ENCODE data around the gene CEP83.
A peak's percentile ranks its signal among the peaks of the same experiment; 100 is the strongest.
"Not testable (repeated sequence)": the region's sequence is repeated elsewhere in the genome, so short reads cannot be mapped to it uniquely, and the experiment has no call there.

CEP83 gene, protein sequence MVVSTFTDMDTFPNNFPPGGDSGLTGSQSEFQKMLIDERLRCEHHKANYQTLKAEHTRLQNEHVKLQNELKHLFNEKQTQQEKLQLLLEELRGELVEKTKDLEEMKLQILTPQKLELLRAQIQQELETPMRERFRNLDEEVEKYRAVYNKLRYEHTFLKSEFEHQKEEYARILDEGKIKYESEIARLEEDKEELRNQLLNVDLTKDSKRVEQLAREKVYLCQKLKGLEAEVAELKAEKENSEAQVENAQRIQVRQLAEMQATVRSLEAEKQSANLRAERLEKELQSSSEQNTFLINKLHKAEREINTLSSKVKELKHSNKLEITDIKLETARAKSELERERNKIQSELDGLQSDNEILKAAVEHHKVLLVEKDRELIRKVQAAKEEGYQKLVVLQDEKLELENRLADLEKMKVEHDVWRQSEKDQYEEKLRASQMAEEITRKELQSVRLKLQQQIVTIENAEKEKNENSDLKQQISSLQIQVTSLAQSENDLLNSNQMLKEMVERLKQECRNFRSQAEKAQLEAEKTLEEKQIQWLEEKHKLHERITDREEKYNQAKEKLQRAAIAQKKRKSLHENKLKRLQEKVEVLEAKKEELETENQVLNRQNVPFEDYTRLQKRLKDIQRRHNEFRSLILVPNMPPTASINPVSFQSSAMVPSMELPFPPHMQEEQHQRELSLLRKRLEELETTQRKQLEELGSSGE
- 16.0 to 24.5 (median 21.4) reads per million in 4 donors for total RNA-seq

DNA sequence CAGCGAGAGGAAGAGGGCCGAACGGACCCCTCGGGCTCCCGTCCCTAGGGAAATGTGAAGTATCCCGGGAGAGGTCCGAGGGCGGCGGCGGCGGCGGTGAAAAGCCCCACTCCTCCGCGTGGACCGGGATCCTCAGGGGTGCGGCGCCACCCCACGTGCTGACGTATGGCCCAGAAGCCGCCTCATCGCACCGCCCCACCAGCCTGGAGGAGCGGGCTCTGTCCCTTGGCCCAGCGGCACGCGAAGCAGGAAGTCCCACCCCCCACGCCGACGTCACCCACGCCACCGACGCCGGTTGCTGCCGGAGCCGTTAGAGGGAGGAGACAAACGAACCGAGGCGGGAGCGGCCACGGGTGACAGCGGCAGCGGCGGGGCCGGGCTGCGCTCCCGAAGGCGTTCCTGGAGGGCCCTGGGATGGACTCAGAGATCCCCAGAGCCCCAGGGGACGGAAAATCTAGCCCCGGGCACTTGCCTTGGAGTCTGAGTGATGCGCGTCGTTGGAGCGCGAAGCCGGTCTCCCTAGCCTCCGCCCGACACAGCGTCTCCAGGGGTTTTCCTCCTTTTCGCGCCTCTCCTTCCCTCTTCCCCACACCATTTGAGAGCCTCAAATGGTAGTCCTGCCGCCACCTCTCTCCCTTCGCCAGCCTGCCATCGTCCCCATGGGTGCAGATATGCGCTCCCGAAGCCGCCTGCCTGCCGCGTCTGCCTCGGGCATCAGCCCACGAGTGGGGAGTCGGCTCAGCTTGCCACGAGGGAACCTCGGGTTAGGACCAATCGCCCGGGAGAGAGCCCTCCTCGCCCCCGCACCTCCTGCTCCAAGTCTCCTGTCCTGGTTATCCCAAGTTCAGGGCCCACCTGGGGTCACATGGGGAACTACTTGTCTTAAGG lies at the start of gene CEP83:
Gene CEP83 (minus strand): TSS at position 140 of the 888 bp plus-strand sequence. CDS start 47,377 bp downstream, outside the sequence.
- peak; percentile 87 to 96 (median 92) for DNase-seq

DNA sequence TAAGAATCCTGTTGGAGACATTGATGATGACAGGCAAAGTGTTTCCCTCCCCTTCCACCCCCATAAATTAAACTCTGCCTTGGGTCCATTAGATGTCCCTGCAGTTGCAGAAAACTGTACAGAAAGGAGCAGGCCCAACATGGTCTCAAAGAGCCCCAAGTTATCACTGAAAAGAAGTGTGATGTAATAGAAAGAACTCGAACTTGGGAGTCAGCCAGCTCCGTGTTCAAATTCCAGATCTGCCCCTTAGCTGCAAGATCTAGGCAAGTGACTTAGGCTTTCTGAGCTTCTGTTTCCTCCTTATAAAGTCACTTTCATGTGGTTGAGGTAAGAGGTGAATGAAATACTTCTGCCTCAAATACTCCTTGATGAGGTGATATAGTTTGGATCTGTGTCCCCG lies 49.6 kb upstream of the CEP83 start:
- no peak for DNase-seq

DNA sequence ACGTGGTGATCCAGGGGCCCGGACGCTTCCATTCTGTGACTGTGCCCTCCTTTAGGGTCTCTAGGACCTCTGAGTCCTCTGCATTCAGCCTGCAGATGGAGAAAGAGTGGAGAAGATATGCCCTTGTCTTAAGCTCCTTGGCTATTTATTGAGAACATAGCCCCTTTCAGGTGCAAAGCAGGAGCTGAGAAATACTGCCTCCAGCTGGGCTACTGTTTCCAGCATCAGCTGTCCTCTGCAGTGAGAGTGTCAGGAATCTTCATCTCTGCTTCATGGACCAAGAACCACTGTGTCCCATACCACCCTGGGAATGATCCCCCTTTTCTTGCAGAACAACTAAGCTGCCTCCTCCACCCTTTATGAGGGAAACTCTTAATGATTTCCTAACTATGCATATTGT lies 47.8 kb upstream of the CEP83 start:
- no peak for DNase-seq

DNA sequence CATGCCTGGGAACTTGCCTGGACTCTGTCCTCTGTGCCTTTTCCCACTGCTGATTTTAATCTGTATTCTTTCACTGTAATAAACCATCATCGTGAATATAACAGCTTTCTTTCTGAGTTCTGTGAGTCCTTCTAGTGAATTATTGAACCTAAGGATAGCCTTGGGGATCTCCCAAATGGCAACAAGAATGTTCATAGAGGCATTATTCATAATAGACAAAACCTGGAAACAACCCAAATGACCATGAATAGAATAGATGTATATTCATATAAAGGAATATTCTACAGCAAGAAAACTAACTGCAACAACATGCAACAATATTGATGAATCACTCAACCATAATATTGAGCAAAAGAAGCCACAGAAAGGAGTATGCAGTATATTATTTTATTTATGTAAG lies 44.7 kb upstream of the CEP83 start:
- no peak for DNase-seq

DNA sequence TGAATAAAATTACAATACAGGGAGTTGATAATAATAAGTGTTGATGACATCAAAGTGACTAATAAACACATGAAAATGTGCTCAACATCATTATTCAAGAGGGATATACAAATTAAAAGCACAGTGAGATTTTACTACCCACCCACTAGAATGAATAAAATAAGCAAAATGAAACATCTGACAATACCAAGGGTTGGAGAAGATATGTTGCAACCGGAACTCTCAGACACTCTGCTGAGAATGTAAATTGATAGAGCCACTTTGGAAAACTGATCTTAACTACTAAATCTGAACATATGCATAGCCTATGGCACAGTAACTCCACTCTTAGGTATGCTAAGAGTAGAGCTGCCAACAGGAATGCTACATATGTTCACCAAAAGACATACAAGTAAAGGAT lies 44.0 kb upstream of the CEP83 start:
- DNase-seq, result no peak

DNA sequence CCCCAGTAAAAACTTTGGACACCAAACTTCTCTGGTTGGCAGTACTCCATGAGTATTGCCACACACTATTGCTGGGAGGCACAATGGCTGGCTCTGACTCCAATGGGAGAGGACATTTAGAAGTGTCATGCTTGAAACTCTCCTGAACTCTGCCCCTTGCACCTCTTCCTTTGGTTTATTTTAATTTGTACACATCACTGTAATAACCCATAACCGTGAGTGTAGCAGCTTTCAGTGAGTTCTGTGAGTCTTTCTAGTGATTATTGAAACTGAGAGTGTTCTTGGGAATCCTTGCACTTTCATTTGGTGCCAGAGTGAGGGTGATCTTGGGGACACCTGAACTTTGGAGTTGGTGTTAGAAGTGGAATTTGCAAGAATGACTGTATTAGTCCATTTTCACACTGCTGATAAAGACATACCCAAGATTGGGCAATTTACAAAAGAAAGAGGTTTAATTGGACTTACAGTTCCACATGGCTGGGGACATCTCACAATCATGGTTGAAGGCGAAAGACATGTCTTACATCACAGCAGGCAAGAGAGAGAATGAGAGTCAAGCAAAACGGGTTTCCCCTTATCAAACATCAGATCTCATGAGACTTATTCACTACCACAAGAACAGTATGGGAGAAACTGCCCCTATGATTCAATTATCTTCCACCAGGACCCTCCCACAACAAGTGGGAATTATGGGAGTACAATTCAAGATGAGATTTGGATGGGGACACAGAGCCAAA lies 41.3 kb upstream of the CEP83 start:
- no peak for DNase-seq

DNA sequence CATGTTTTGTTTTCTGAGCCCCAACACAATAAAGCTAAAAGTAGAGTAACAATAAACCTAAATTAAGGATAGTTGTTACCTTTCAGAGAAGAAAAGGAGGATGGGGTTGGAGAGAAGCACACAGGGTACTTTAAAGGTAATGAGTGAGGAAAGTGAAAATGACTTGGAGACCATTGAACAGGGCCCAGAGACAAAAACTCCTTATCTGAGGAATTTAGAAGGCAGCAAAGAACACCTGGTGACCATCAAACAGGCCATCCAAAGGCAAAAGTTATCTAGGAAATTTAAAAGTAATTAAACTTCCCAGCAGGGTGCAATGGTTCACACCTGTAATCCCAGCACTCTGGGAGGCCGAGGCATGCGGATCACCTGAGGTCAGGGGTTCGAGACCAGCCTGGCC lies 39.0 kb upstream of the CEP83 start:
- no peak for DNase-seq

DNA sequence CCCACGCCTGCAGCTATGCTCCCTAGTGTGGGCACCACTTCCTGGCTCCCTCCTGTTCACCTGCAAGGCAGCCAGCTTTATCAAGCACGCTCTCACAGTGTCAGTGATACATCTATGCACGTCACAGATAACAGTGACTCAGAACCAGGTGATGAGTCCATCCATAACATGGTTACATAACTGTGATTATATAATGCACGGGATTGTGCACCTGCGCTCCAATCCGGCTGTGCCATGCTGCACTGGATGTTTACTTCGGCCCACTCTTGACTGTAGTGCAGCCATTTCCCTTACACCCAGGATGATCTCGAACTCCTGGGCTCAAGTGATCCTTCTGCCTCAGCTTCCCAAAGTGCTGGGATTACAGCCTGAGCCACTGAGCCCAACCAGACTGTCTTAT lies 38.4 kb upstream of the CEP83 start:
- DNase-seq, result no peak

DNA sequence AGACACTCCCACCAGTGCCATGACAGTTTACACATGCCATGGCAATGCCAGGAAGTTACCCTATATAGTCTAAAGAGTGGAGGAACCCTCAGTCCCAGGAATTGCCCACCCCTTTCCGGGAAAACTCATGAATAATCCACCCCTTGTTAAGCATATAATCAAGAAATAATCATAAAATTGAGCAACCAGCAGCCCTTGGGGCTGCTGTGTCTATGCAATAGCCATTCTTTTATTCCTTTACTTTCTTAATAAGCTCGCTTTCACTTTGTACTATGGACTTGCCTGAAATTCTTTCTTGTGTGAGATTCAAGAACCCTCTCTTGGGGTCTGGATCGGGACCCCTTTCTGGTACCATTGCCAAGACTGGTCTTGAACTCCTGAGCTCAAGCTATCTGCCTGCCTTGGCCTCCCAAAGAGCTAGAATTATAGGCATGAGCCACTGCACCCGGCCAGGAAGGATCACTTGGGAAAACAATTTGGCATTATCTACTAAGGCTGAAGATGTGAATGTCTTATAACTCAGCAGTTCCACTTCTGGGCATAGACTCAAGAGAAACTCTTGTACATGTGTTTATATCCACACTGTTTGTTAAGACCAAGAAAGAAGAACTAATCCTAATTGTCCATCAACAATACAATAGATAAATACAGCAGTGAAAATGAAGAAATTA lies 35.9 kb upstream of the CEP83 start:
- no peak for DNase-seq

DNA sequence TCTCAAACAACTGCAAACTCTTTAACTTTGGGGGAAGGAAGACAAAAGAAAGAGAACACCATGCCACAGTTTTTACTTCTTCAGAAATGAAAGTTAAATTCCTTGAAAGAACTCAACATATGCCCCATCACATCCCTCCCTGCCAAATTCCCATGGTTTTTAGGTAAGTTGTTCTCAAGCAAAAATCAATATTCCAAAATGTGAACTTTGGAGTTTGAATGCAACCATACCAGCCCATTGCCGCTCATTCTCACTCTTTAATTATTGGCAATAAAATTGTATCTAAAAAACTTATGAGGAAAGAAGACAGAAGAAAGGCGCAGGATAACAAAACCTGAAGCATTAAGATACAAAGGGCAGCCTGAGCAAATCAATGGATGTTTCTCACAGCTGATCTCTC lies 31.8 kb upstream of the CEP83 start:
- no peak for DNase-seq

DNA sequence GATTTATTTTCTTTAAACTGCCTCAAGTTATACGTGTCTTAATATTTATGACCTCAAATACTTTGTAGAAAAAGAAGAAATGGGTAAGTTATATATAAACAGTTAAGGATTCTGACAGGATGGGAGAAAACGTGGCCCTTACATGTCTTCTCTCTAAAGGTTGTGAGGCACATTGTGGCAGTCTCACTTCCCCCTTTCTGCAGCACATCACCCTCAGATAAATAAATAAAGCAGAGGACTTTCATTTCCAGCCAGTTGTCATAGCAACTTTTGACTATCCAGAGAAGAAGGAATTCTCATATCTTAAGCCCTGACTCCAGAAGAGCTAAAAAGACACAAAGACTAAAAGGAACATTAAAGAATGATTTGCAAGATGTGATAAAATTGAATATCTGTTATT lies 28.8 kb upstream of the CEP83 start:
- no peak for DNase-seq

DNA sequence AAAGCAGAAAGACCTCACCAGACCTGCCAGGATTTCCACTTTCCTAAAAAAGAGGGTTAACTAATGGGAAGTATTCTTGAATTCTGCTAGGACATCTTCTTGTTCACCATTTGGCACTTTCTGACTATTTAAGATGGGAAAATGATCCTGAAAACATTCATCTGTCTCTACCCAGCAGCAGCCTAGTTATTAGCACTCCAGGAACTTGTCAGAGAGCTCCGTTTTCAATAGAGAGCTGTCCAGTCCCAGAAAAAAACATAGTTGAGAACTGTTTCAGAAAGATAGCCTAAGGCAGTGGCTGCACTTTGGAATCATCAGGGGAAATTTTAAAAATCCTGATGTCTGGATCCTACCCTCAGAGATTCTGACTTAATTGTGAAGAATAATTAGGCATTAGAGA lies 22.1 kb upstream of the CEP83 start:
- DNase-seq, result no peak

DNA sequence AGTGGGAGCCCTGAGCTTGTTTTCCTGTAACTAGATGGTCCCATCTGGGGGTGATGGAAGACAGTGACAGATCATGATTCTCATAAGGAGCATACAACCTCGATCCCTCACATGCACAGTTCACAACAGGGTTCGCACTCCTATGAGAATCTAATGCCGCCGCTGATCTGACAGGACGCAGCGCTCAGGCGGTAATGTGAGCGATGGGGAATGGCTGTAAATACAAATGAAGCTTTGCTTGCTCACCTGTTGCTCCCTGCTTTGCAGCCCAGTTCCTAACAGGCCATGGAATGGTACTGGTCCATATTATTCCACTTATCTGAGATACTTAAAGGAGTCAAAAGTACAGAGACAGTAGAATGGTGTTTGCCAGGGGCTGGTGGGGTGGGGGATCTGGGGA lies 9.9 kb upstream of the CEP83 start:
- DNase-seq, result no peak

DNA sequence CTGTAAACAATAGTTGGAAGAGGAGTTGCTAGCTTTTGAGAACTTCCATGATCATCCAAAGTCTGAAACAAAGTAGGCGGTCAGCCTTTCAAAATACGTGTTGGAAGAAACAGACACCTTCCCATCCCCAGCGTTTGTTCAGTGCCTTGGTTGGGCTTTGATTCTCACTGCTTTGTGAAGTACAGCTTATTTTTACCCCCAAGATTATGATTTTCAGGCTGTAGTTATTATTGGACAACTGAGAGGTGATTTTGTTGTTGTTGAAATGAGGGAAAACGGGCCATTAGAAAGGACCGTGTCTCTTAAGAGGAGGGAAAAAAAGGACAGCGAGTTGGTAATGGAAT lies 921 bp upstream of the CEP83 start:
- DNase-seq, result no peak

DNA sequence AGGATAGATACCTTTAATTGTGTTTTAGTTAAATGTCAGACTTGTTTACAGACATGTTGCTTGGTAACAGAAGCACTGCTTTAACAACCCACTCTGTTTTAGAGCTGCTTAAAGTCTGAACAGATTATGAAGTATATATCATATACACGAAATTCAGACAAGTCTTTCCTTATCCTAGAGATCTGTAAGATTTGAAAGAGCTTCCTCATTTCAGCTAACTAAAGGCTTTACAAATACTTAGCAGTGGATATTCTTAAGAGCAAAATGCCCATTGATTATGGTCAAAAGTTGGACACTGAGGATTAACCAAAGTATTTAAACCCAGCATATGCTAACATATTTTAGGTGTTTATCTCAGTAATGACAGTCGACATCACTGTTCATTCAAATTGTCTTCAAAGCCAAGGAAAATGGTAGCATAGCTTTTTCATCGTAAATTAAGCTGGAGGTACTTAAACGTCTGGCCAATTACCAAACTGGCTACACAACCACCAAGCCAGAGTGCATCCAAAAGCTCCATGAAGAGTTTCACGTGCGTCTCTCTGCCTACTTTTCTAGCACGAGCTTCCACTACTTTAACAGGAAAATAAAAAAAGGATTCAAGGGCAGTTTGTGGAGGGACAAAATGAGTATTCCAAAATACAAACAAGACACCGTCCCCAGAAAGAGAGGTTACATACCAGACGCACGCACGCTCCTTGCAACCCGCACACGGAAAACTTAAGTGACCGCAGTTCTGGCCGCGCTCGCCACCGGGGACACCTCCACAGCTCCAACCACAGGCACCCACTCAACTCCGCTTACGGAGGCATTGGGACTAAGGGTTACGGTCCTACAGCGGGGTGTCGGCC lies 565 bp downstream of the CEP83 start:
- peak in 1 of 5 donors; percentile 4 for DNase-seq

DNA sequence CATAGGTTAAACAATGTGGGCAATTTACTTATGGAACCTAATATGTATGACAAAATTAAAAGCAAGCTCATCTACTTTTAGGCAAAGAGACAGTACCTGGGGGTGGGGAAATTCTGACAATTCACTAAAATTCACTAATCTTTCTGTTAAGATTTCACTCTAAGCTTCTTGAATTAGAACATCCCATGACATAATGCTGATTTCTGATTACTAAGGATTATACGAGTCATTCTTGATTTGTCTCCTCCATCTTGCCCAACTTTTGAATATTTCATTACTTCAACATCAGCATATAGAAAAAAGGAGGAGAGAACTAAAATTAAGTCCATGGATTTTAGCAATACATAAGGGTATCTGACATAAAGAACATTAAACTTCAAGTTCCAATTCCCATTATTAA lies 2.4 kb downstream of the CEP83 start:
- DNase-seq, result no peak

DNA sequence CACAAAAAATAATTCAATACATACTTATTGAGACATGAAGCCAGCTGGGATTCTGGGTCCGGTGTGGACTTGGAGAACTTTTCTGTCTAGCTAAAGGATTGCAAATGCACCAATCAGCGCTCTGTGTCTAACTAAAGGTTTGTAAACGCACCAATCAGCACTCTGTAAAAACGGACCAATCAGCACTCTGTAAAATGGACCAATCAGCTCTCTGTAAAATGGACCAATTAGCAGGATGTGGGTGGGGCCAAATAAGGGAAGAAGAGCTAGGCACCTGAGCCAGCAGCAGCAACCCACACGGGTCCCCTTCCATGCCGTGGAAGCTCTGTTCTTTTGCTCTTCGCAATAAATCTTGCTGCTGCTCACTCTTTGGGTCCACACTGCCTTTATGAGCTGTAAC lies 5.3 kb downstream of the CEP83 start:
- not testable (repeated sequence) for DNase-seq

DNA sequence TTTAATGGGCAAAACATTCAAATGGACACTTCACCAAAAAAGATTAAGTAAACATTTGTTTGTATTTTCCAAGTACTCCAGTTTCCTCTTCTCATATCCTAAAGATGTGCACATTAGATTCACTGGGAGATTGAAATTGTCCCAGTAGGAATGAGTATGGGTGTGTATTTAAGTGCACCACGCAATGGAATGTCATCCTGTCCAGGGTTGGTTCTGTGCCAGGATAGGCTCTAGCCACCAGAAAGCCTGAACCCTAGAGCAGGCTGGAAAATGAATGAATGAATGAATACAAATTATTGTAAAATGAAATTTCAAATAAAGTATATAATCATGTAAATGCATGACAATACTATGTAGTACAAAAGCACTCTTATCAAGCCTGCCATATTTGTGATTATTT lies 14.0 kb downstream of the CEP83 start:
- no peak for DNase-seq

DNA sequence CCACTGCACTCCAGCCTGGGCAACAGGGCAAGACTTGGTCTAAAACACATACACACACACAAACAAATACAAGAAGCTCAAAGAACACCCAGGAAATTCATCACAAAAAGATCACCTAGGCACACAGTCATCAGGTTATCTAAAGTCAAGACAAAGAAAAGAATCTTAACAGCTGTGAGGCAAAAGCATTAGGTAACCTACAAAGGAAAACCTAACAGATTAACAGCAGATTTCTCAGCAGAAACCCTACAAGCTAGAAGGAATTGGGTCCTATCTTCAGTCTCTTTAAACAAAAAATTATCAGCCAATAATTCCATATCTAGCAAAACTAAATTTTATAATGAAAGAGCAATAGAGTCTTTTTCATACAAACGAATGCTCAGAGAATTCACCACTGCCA lies 22.4 kb downstream of the CEP83 start:
- no peak for DNase-seq

DNA sequence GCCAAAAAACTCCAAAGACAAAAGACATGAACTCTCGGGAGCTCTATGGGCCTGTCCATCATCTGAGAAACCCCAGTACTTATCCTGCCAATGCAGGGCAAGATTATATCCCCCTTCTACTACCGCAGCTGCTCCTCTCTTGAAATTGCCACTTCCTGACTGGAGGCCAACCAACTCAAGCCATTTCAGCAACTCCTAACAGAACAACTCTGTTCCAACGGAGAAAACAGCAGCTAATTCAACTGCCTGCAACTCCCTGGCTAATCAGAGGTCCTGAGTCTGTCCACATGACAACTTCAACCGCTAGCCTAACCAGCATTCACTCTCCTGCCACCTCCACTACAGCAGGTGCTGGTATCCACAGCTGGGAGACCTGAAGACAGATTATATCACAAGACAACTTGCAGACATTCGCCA lies 24.1 kb downstream of the CEP83 start:
- no peak for DNase-seq

DNA sequence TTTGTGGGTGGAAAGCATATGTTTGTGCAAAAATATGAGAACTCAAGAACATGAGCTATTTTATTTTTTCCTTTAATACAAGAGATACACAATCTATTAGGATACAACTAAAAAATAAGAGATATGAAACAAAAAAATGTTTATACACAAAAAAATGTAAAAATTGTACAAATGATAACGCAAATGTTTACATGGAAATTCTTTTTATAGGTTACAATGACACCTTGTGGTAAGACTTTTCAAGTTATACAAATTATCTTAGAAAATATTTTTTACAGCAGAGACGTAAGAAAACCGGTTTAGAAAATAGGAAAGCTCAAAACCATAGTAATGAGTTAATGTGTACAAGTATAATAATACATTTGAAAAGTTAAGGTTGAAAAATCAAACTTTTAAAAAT lies 25.5 kb downstream of the CEP83 start:
- DNase-seq, result no peak
